Lung (tissue), 12 donors: ENCODE measurements around the gene GRM4. TPM values are rescaled to one million over a fixed set of nuclear protein-coding genes. Genes with fewer than 3 reads are reported as not detected.

Experiments
- ATAC-seq: fragments of 200-7000 bp; cut with Tn5 transposase; one replicate; pipeline ENCODE4 v1.9.1; 2020; ENCODE audit warnings: moderate number of reproducible peaks; ENCODE audit not compliant: insufficient read depth, low FRiP score
- DNase-seq, 3 donors: peaks; one replicate each; pipeline ENCODE4 v3.0.0-alpha.2; 2013 to 2017
- H3K27ac ChIP-seq, 2 donors: one replicate each; pipeline ENCODE4 v1.5.1; 2013; ENCODE audit warnings: mild to moderate bottlenecking in 2 of 2, moderate library complexity in 2 of 2, control low read depth in 1 of 2, inconsistent platforms in 1 of 2, low read depth in 1 of 2, low read length in 1 of 2
- H3K27me3 ChIP-seq, 3 donors: one replicate each; pipeline ENCODE4 v1.5.1; 2013; ENCODE audit warnings: low read length in 2 of 3; ENCODE audit not compliant: control insufficient read depth in 3 of 3, insufficient read depth in 3 of 3
- H3K36me3 ChIP-seq, 4 donors: one replicate each; pipeline ENCODE4 v1.5.1; 2013; ENCODE audit warnings: low read length in 4 of 4, mild to moderate bottlenecking in 1 of 4, moderate library complexity in 1 of 4; ENCODE audit not compliant: control insufficient read depth in 4 of 4, insufficient read depth in 4 of 4
- H3K4me1 ChIP-seq, 5 donors: one replicate each; pipeline ENCODE4 v1.5.1; 2013; ENCODE audit warnings: low read length in 5 of 5, mild to moderate bottlenecking in 2 of 5, moderate library complexity in 1 of 5; ENCODE audit not compliant: control insufficient read depth in 5 of 5, insufficient read depth in 5 of 5
- H3K4me3 ChIP-seq: one replicate; pipeline ENCODE4 v1.5.1; 2013; ENCODE audit warnings: mild to moderate bottlenecking, control low read depth, moderate library complexity
- H3K9ac ChIP-seq, 2 donors: one replicate each; pipeline ENCODE4 v1.5.1; 2013; ENCODE audit warnings: low read length in 2 of 2, control low read depth in 1 of 2; ENCODE audit not compliant: insufficient read depth in 1 of 2
- H3K9me3 ChIP-seq, 4 donors: one replicate each; pipeline ENCODE4 v1.5.1; 2013; ENCODE audit warnings: low read length in 3 of 4, mild to moderate bottlenecking in 1 of 4, moderate library complexity in 1 of 4; ENCODE audit not compliant: control insufficient read depth in 4 of 4, insufficient read depth in 3 of 4
- WGBS, 2 donors: extraction: QIAGEN DNeasy Blood & Tissue Kit; methylation state at CpG; one replicate each; pipeline ENCODE4 v1.1.7; 2013; 5-methylcytosine and 5-hydroxymethylcytosine counted together
- polyA plus RNA-seq, 2 donors: library from polyadenylated mRNA; stranded (reverse); fragments of 200-250 nt; gene quantifications; one replicate each; pipeline ENCODE4 v1.2.1, GENCODE V29; 2013
- total RNA-seq, 2 donors: library from RNA; depleted of rRNA in 1 of 2; stranded (reverse); fragments of >200 nt in 1 of 2; gene quantifications; one replicate each; pipeline ENCODE4 v1.2.1, GENCODE V29; 2014 to 2021
- TF ChIP-seq, protein P1 (sequence below): IDR thresholded peaks from 2 replicates; pipeline ENCODE4 v1.5.1; 2012; ENCODE audit warnings: mild to moderate bottlenecking; ENCODE audit errors: control extremely low read depth, extremely low read depth
- donor health status: control.
- donor health status: control.
- donor health status: Bipolar disorder and iron deficiency.
- donor health status: healthy.
- donor health status: DM: yes; HTN: yes; CAD: no.

GRM4 gene
- total and polyA plus RNA-seq, 4 donors: 0.02 to 0.34 (median 0.09) TPM

DNA sequence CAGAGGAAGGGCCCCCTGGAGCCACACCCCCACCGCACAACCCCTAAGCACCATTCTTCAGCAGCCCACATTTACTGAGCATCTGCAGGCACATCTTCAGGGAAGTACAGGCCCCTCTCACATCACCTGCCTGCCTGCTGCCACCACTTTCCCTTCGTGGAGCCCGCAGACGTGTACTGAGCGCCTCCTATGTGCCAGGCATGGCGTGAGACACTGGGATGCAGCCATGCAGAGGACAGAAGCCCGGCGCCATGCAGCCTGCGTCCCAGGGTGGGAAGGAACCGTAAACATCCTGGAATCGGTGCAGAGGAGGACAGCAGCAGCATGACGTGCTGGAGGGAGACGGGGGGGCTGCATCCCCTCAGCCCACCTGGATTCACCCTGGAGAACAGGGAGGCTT lies 78.1 kb downstream of the GRM4 start:
- H3K4me3 ChIP-seq: no peak overlapping the region
- WGBS, 2 donors: 48 to 52% methylated on average over 13 of the region's 13 CpGs
- TF ChIP-seq, protein P1, sequence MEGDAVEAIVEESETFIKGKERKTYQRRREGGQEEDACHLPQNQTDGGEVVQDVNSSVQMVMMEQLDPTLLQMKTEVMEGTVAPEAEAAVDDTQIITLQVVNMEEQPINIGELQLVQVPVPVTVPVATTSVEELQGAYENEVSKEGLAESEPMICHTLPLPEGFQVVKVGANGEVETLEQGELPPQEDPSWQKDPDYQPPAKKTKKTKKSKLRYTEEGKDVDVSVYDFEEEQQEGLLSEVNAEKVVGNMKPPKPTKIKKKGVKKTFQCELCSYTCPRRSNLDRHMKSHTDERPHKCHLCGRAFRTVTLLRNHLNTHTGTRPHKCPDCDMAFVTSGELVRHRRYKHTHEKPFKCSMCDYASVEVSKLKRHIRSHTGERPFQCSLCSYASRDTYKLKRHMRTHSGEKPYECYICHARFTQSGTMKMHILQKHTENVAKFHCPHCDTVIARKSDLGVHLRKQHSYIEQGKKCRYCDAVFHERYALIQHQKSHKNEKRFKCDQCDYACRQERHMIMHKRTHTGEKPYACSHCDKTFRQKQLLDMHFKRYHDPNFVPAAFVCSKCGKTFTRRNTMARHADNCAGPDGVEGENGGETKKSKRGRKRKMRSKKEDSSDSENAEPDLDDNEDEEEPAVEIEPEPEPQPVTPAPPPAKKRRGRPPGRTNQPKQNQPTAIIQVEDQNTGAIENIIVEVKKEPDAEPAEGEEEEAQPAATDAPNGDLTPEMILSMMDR: no peak
- H3K9ac ChIP-seq: no peak overlapping the region
- peaks cover 0 to 25% (median 0%) of the 10 kb centered on the region in 3 donors for H3K27me3 ChIP-seq
- peaks cover 0 to 4% (median 0%) of the 10 kb centered on the region in 5 donors for H3K4me1 ChIP-seq
- DNase-seq (no peak), ATAC-seq (no peak)
- H3K36me3 ChIP-seq: no peaks in the 10 kb centered on the region
- no peak overlapping the region for H3K27ac ChIP-seq
- H3K9me3 ChIP-seq: peaks cover 0 to 8% (median 3%) of the 10 kb centered on the region in 4 donors

DNA sequence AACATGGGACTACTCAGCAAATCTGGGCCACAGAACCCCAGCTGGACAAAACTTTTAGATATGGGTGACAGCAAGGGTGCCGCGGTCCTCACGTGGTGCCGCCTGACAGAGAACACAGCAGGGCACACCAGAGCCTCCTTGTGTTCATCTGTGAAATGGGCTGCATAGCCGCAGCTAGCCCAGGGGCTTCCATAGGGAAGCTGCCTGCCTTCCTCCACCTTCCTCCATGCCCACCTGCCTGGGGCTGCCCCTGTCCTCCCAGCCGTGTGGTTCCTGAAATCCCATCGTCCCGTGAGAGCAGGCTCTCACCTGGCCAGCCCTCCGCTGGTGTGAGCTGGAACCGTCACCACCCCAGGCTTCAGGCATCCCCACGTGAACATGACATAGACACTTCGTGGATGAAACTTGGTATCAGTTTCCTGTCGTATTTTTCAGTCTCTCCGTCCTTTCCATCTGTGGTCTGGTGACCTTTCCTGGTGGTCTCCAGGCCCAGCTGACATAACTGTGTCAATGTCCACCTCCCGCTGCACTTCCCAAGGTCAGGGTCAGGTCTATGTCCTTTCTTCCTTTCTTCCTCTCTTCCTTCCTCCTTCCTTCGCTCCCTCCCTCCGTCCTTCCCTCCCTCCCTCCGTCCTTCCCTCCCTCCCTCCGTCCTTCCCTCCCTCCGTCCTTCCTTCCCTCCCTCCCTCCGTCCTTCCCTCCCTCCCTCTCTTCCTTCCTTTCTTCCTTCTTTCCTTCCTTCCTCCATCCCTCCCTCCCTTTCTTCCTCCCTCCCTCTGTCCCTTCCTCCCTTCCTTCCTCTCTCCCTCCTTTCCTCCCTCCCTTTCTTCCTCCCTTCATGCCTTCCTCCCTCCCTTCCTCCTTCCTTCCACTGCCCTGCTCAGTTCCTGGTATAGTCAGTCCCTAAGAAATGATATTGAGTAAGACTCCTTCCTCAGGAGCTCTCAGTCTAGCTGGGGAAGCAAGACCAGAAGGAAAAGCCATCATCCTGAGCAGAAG lies 78.8 kb downstream of the GRM4 start:
- Histone ChIP-seq H3K27me3 (peaks cover 0 to 25% (median 0%) of the 10 kb centered on the region in 3 donors), H3K9ac (no peak overlapping the region), H3K4me1 (peaks cover 0 to 4% (median 0%) of the 10 kb centered on the region in 5 donors), H3K36me3 (no peaks in the 10 kb centered on the region), H3K9me3 (peaks cover 0 to 6% (median 2%) of the 10 kb centered on the region in 4 donors), H3K27ac (no peak overlapping the region), H3K4me3 (no peak overlapping the region)
- DNase-seq: no peak
- TF ChIP-seq, protein P1: no peak
- WGBS, 2 donors: 54 to 72% methylated on average over 20 to 21 of the region's 21 CpGs
- no peak for ATAC-seq

DNA sequence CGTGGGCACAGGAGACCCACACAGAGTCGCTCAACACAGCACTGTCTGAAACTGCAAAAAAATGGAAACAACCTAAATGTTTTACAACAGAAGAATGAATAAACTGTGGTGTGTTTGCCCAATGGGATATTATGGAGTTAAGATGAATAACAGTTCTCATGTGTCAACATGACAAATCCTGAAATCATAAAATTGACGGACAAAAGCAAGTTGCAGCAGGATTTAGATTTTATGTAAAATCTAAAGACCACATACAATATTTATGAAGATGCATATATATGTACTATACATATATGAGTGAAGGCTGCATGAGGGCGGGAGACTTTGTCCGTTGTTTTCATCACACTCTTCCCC lies 79.7 kb downstream of the GRM4 start:
- ATAC-seq: no peak
- Histone ChIP-seq H3K9ac (no peak overlapping the region), H3K9me3 (peaks cover 0 to 3% (median 0%) of the 10 kb centered on the region in 4 donors), H3K27ac (no peak overlapping the region), H3K4me3 (no peak overlapping the region), H3K4me1 (peaks cover 0 to 4% (median 0%) of the 10 kb centered on the region in 5 donors), H3K27me3 (peaks cover 0 to 25% (median 0%) of the 10 kb centered on the region in 3 donors), H3K36me3 (no peaks in the 10 kb centered on the region)
- DNase-seq: no peak
- 71 to 75% methylated on average over 5 of the region's 5 CpGs for WGBS, 2 donors
- TF ChIP-seq, protein P1: no peak
